Ovary (tissue), 9 donors: ENCODE data around the gene MALRD1. TPM values are rescaled to one million over a fixed set of nuclear protein-coding genes. Genes with fewer than 3 reads are reported as not detected.
"Not testable (repeated sequence)": the region's sequence is repeated elsewhere in the genome, so short reads cannot be mapped to it uniquely, and the experiment has no call there.

Experiments used
- DNase-seq, 5 donors: peaks; one replicate each; pipeline ENCODE4 v3.0.0-alpha.2; 2019 to 2020
- H3K27ac ChIP-seq, 2 donors: fragments of 200-600 bp; one replicate each; pipeline versions ENCODE4 v1.5.1 to v1.8.0; 2019 to 2022
- H3K27me3 ChIP-seq: fragments of 200-600 bp; one replicate; pipeline ENCODE4 v1.8.0; 2022
- H3K36me3 ChIP-seq: fragments of 200-600 bp; sonication (generic); one replicate; pipeline ENCODE4 v1.5.1; 2019
- H3K4me1 ChIP-seq: one replicate; pipeline ENCODE4 v1.8.1; 2013; ENCODE audit warnings: mild to moderate bottlenecking, moderate library complexity; ENCODE audit not compliant: insufficient read depth
- H3K4me3 ChIP-seq: fragments of 200-600 bp; sonication (generic); one replicate; pipeline ENCODE4 v1.5.1; 2017
- H3K9me3 ChIP-seq, 2 donors: fragments of 200-600 bp in 1 of 2; sonication (generic) in 1 of 2; one replicate each; pipeline versions ENCODE4 v1.5.1 to v1.8.1; 2013 to 2019; ENCODE audit warnings: mild to moderate bottlenecking in 1 of 2, moderate library complexity in 1 of 2
- EP300 ChIP-seq: sonication (generic); formaldehyde crosslinking; IDR thresholded peaks from one replicate; pipeline ENCODE4 v1.6.1; 2017; ENCODE audit warnings: antibody characterized with exemption
- POLR2A ChIP-seq: fragments of 450-650 bp; IDR thresholded peaks from one replicate; pipeline ENCODE4 v1.6.1; 2017; ENCODE audit warnings: antibody characterized with exemption, mild to moderate bottlenecking, moderate library complexity
- WGBS, 3 donors: extraction: QIAGEN DNeasy Blood & Tissue Kit in 1 of 3; methylation state at CpG; one replicate each; pipeline versions ENCODE4 v1.1.5 to v1.1.7; 2013 to 2017; 5-methylcytosine and 5-hydroxymethylcytosine counted together
- intact Hi-C, 4 donors: fragments of 100-400 bp; cut with DNase I; formaldehyde crosslinking; loops; one replicate each; pipeline versions ENCODE4 v1.11.0 to v1.15.1; 2022 to 2023
- polyA plus RNA-seq, 2 donors: library from polyadenylated mRNA; stranded (reverse); fragments of 200-250 nt in 1 of 2; fragments of 350-450 nt in 1 of 2; fragmentation: Illumina TruSeq in 1 of 2; extraction: RNeasy Lipid Tissue Mini Kit (QIAGEN cat#74804) in 1 of 2; gene quantifications; one replicate each; pipeline ENCODE4 v1.2.3, GENCODE V29; 2013 to 2014
- total RNA-seq, 7 donors: library from RNA; depleted of rRNA in 2 of 7; stranded (reverse); fragments of >200 nt in 2 of 7; fragmentation: NEBNext Ultra II Directional in 3 of 7; extraction: Animal tissue kit (Norgen Biotek cat#: 25700) in 3 of 7; gene quantifications; one replicate each; pipeline versions ENCODE4 v1.1.0 to v1.2.4, GENCODE V29; 2016 to 2023
- TF ChIP-seq, protein P1 (sequence below), 3 donors: fragments of 450-650 bp in 2 of 3; fragments of 200-600 bp in 1 of 3; IDR thresholded peaks; one replicate each; pipeline versions ENCODE4 v1.5.1 to v1.8.0; 2016 to 2022; ENCODE audit warnings: antibody characterized with exemption in 3 of 3, mild to moderate bottlenecking in 1 of 3
- donor health status: DM: no; HTN: no; CAD: no; lungs with moderate emphysema.
- donor health status: DM: no; HTN: no; CAD: no.
- donor health status: Bipolar disorder and iron deficiency.
- donor health status: DM: yes; HTN: yes; CAD: no.
- donor health status: DM: no; HTN: no; CAD: no.
- donor health status: DM: yes; HTN: yes; CAD: no.

MALRD1 gene
- total and polyA plus RNA-seq, 9 donors, result 0.56 to 12.1 (median 1.9) TPM

DNA sequence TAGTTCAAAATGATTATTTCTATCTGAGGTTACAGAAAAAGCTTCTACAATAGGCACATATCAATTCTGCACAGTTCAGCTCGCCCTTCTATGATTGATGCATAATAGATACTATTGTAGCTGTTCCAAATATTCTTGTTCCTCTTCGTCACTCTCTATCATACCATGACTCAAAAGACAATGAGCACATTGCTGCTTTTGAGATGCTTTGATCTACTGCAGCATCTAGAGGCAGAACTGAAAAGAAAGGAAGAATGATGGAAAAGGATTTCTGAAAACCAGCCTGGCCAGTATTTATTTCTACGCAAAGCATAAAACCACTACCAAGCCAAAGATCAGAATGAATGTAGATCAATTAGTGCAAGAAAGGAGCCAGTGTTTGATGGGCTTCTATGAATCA lies 708.3 kb downstream of the MALRD1 start:
- Histone ChIP-seq H3K4me1 (no peaks in the 10 kb centered on the region), H3K27ac (no peak overlapping the region), H3K27me3 (no peaks in the 10 kb centered on the region), H3K36me3 (no peaks in the 10 kb centered on the region), H3K4me3 (no peak overlapping the region), H3K9me3 (no peaks in the 10 kb centered on the region)
- DNase-seq, result no peak
- intact Hi-C loops, result no loop called here
- TF ChIP-seq POLR2A (no peak), EP300 (no peak)
- TF ChIP-seq, protein P1, sequence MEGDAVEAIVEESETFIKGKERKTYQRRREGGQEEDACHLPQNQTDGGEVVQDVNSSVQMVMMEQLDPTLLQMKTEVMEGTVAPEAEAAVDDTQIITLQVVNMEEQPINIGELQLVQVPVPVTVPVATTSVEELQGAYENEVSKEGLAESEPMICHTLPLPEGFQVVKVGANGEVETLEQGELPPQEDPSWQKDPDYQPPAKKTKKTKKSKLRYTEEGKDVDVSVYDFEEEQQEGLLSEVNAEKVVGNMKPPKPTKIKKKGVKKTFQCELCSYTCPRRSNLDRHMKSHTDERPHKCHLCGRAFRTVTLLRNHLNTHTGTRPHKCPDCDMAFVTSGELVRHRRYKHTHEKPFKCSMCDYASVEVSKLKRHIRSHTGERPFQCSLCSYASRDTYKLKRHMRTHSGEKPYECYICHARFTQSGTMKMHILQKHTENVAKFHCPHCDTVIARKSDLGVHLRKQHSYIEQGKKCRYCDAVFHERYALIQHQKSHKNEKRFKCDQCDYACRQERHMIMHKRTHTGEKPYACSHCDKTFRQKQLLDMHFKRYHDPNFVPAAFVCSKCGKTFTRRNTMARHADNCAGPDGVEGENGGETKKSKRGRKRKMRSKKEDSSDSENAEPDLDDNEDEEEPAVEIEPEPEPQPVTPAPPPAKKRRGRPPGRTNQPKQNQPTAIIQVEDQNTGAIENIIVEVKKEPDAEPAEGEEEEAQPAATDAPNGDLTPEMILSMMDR (IDR thresholded peaks at IDR 0.05), result no peak
- 86 to 91% (median 88%) methylated on average over 3 of the region's 3 CpGs for WGBS, 3 donors

DNA sequence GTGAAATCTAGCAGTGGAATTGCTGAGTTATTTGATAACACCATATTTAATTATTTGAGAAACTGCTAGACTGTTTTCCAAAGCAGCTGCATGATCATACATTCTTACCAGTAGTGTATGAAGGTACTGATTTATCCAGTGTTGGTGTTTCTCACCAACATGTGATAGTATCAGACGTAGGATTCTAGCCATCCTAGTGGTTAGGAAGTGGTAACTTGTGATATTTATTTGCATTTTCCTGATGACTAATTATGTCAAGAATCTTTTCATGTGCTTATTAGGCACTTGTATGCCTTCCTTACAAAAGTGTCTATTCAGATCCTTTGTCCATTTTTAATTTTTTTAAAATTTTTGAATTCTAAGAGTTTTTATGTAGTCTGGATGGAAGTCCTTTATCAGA lies 713.4 kb downstream of the MALRD1 start:
- Histone ChIP-seq H3K27ac (no peak overlapping the region), H3K4me3 (no peak overlapping the region), H3K27me3 (no peaks in the 10 kb centered on the region), H3K4me1 (no peaks in the 10 kb centered on the region), H3K9me3 (no peaks in the 10 kb centered on the region), H3K36me3 (no peaks in the 10 kb centered on the region)
- no peak for DNase-seq
- intact Hi-C loops, result no loop called here
- 47 to 64% (median 50%) methylated on average over 1 of the region's 1 CpG for WGBS, 3 donors
- TF ChIP-seq EP300 (no peak), POLR2A (no peak)
- TF ChIP-seq, protein P1 (IDR thresholded peaks at IDR 0.05), result no peak

DNA sequence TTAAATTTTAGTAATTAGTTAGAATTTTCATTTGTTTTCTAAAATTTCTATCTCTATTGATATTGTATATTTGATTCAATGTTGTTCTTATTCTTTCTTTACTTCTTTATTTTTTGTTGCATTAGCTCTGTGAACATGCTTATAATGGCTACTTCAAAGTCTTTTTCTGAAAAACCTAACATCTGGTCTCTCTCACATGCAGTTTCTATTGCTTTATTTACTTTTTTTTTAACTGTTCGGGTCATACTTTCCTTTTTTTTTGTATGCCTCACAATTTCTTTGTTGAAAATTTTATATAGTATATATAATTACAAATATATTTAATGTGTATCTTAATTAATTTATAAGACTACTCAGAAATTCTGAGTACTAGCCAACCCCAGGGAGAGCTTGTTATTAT lies 715.5 kb downstream of the MALRD1 start:
- no peaks in the 10 kb centered on the region for H3K27me3 ChIP-seq
- DNase-seq, result no peak
- H3K36me3 ChIP-seq, result no peaks in the 10 kb centered on the region
- no peak overlapping the region for H3K4me3 ChIP-seq
- WGBS, 3 donors, result 48 to 63% (median 57%) methylated on average over 1 of the region's 1 CpG
- H3K27ac ChIP-seq, result no peak overlapping the region
- intact Hi-C loops, result no loop called here
- no peak for TF ChIP-seq POLR2A
- no peak for TF ChIP-seq EP300
- TF ChIP-seq, protein P1 (IDR thresholded peaks at IDR 0.05), result no peak
- no peaks in the 10 kb centered on the region for H3K4me1 ChIP-seq
- H3K9me3 ChIP-seq, result no peaks in the 10 kb centered on the region

DNA sequence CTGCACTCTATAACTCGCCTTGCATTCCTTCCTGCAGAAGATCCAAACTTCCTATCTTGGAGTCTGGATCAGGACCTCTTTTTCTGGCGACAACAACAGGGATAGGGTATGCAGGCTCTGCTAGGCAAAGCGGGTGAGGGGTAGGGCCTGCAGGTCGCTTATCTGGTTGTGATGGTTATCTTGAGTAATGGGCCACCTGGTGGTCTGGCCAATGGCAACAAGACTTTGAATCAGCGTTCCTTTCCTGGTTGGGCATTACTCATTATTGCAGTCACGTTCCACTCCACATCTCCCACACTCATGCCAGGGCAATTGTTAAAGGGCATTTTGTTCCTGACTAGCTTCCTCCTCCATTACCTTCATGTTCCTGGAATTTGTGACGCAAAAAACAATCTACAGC lies 719.3 kb downstream of the MALRD1 start:
- no peaks in the 10 kb centered on the region for H3K4me1 ChIP-seq
- intact Hi-C loops, result no loop called here

DNA sequence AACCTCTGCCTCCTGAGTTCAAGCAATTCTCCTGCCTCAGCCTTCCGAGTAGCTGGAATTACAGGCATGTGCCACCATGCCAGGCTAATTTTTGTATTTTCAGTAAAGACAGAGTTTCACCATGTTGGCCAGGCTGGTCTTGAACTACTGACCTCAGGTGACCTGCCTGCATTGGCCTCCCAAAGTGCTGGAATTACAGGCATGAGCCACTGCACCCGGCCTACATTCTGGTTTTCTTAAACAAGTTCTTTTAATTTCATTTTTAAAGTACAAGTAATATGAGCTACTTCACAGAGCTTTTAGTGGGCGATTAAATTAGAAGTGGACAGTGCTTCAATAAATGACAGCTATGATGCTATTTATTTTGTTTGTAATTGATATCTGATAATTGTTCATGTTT lies 721.2 kb downstream of the MALRD1 start:
- WGBS, 3 donors, result 66 to 81% (median 73%) methylated on average over 3 of the region's 3 CpGs
- DNase-seq, result not testable (repeated sequence)

More for the DNA sequence above, 719.3 kb downstream of the MALRD1 start:
- no peak overlapping the region for H3K4me3 ChIP-seq
- DNase-seq, result no peak
- H3K36me3 ChIP-seq, result no peaks in the 10 kb centered on the region
- H3K9me3 ChIP-seq, result no peaks in the 10 kb centered on the region
- H3K27ac ChIP-seq, result no peak overlapping the region
- no peaks in the 10 kb centered on the region for H3K27me3 ChIP-seq
- TF ChIP-seq POLR2A, result no peak
- TF ChIP-seq EP300, result no peak
- TF ChIP-seq, protein P1 (IDR thresholded peaks at IDR 0.05), result no peak
- WGBS, 3 donors, result 59 to 68% (median 66%) methylated on average over 7 of the region's 7 CpGs

More for the DNA sequence above, 721.2 kb downstream of the MALRD1 start:
- intact Hi-C loops, H3K9me3 ChIP-seq, H3K36me3 ChIP-seq, H3K4me1 ChIP-seq, H3K27ac ChIP-seq, H3K27me3 ChIP-seq, H3K4me3 ChIP-seq: not testable (repeated sequence)
